Glomerular visceral epithelial cell (primary cell): Measurements from ENCODE around the gene P2RY14.
"Not testable (repeated sequence)": the region's sequence is repeated elsewhere in the genome, so short reads cannot be mapped to it uniquely, and the experiment has no call there.

Source experiments
- DNase-seq: peaks from one replicate; pipeline ENCODE4 v3.0.0-alpha.2; 2016; ENCODE audit errors: extremely low spot score

The P2RY14 gene

GRCh38 chr3:151262871-151263525, 15.3 kb downstream of the P2RY14 start:
- DNase-seq, result no peak

- no peak for DNase-seq
Observed at GRCh38 chr3:151259664-151260063, 18.7 kb downstream of the P2RY14 start.

- no peak for DNase-seq
Observed at GRCh38 chr3:151256749-151257148, 21.6 kb downstream of the P2RY14 start.

- DNase-seq, result no peak
Observed at GRCh38 chr3:151248772-151249337, 29.5 kb downstream of the P2RY14 start.

GRCh38 chr3:151242006-151242405, 36.3 kb downstream of the P2RY14 start:
- not testable (repeated sequence) for DNase-seq

- DNase-seq, result no peak
Observed at GRCh38 chr3:151236736-151237135, 41.6 kb downstream of the P2RY14 start.

GRCh38 chr3:151236316-151236715, 42.0 kb downstream of the P2RY14 start:
- no peak for DNase-seq

- no peak for DNase-seq
Observed at GRCh38 chr3:151234825-151235224, 43.5 kb downstream of the P2RY14 start.

GRCh38 chr3:151232991-151233390, 45.4 kb downstream of the P2RY14 start:
- no peak for DNase-seq

GRCh38 chr3:151232403-151232802, 45.9 kb downstream of the P2RY14 start:
- not testable (repeated sequence) for DNase-seq

GRCh38 chr3:151230646-151231045, 47.7 kb downstream of the P2RY14 start:
- no peak for DNase-seq

GRCh38 chr3:151228666-151229040, 49.7 kb downstream of the P2RY14 start:
- no peak for DNase-seq

- DNase-seq, result peak; percentile 75
Observed at GRCh38 chr3:151227807-151228665, 50.3 kb downstream of the P2RY14 start.

- no peak for DNase-seq
Observed at GRCh38 chr3:151227266-151227806, 51.0 kb downstream of the P2RY14 start.

GRCh38 chr3:151226825-151227224, 51.5 kb downstream of the P2RY14 start:
- no peak for DNase-seq

- peak; percentile 69 for DNase-seq
Observed at GRCh38 chr3:151226088-151226563, 52.2 kb downstream of the P2RY14 start.

GRCh38 chr3:151225040-151225975, 53.0 kb downstream of the P2RY14 start:
- DNase-seq, result no peak

GRCh38 chr3:151224268-151224866, 54.0 kb downstream of the P2RY14 start:
- no peak for DNase-seq

GRCh38 chr3:151219056-151219455, 59.3 kb downstream of the P2RY14 start:
- DNase-seq, result peak; percentile 38

- peak; percentile 27 for DNase-seq
Observed at GRCh38 chr3:151218136-151218535, 60.2 kb downstream of the P2RY14 start.
